SHP77 (cell line): ENCODE measurements around the gene WDR76.
A peak's percentile ranks its signal among the peaks of the same experiment; 100 is the strongest.

Source experiments
- DNase-seq, 2 experiments: peaks; one replicate each; lab custom pipeline; 2025; lab: John Stamatoyannopoulos, UW

The WDR76 gene

GRCh38 chr15:43878446-43878845 is 51.6 kb downstream of the WDR76 start:
- DNase-seq = no peak

GRCh38 chr15:43879386-43880355 is 52.9 kb downstream of the WDR76 start:
- no peak for DNase-seq

GRCh38 chr15:43880406-43881194 is 53.8 kb downstream of the WDR76 start:
- DNase-seq = no peak

- DNase-seq = no peak
Measured at GRCh38 chr15:43881245-43881644, 54.4 kb downstream of the WDR76 start.

GRCh38 chr15:43881944-43882343 is 55.1 kb downstream of the WDR76 start:
- no peak for DNase-seq

GRCh38 chr15:43883571-43883970 is 56.8 kb downstream of the WDR76 start:
- DNase-seq = no peak

GRCh38 chr15:43886558-43886957 is 59.8 kb downstream of the WDR76 start:
- no peak for DNase-seq

GRCh38 chr15:43887901-43888300 is 61.1 kb downstream of the WDR76 start:
- no peak for DNase-seq

GRCh38 chr15:43889042-43889441 is 62.2 kb downstream of the WDR76 start:
- no peak for DNase-seq

- no peak for DNase-seq
Measured at GRCh38 chr15:43893956-43894355, 67.2 kb downstream of the WDR76 start.

GRCh38 chr15:43895586-43895985 is 68.8 kb downstream of the WDR76 start:
- no peak for DNase-seq

GRCh38 chr15:43896543-43896942 is 69.7 kb downstream of the WDR76 start:
- no peak for DNase-seq

GRCh38 chr15:43898891-43899290 is 72.1 kb downstream of the WDR76 start:
- no peak for DNase-seq

GRCh38 chr15:43899928-43900327 is 73.1 kb downstream of the WDR76 start:
- no peak for DNase-seq

GRCh38 chr15:43900996-43901395 is 74.2 kb downstream of the WDR76 start:
- no peak for DNase-seq

- no peak for DNase-seq
Measured at GRCh38 chr15:43901495-43901894, 74.7 kb downstream of the WDR76 start.

- DNase-seq = peak; percentile 54 to 69
Measured at GRCh38 chr15:43903864-43904290, 77.1 kb downstream of the WDR76 start.

- DNase-seq = no peak
Measured at GRCh38 chr15:43905755-43906154, 79.0 kb downstream of the WDR76 start.

- DNase-seq = no peak
Measured at GRCh38 chr15:43908516-43909050, 81.8 kb downstream of the WDR76 start.

GRCh38 chr15:43911235-43911781 is 84.5 kb downstream of the WDR76 start:
- DNase-seq = no peak

- DNase-seq = no peak
Measured at GRCh38 chr15:43912208-43912607, 85.4 kb downstream of the WDR76 start.

- DNase-seq = no peak
Measured at GRCh38 chr15:43913026-43913780, 86.4 kb downstream of the WDR76 start.
